Psoas muscle (tissue), 8 donors: ENCODE results near the gene ARID1A. TPM values are rescaled to one million over a fixed set of nuclear protein-coding genes. Genes with fewer than 3 reads are reported as not detected.
"Not testable (repeated sequence)": the region's sequence is repeated elsewhere in the genome, so short reads cannot be mapped to it uniquely, and the experiment has no call there.

Experiments
- ATAC-seq, 4 donors: fragments of 200-7000 bp; cut with Tn5 transposase; one replicate each; pipeline ENCODE4 v1.9.1; 2020; ENCODE audit warnings: moderate library complexity in 3 of 4, mild to moderate bottlenecking in 2 of 4
- DNase-seq, 2 donors: peaks; one replicate each; pipeline ENCODE4 v3.0.0-alpha.2; 2020
- H3K27ac ChIP-seq: fragments of 200-600 bp; one replicate; pipeline ENCODE4 v1.8.0; 2022
- H3K27me3 ChIP-seq, 3 donors: fragments of 200-600 bp in 1 of 3; one replicate each; pipeline versions ENCODE4 v1.6.1 to v1.8.0; 2013 to 2022; ENCODE audit warnings: low read length in 2 of 3, mild to moderate bottlenecking in 2 of 3, moderate library complexity in 1 of 3; ENCODE audit not compliant: insufficient read depth in 3 of 3
- H3K36me3 ChIP-seq, 2 donors: fragments of 200-600 bp in 1 of 2; one replicate each; pipeline versions ENCODE4 v1.6.1 to v1.8.0; 2013 to 2022; ENCODE audit warnings: low read depth in 1 of 2, mild to moderate bottlenecking in 1 of 2, moderate library complexity in 1 of 2; ENCODE audit not compliant: insufficient read depth in 1 of 2
- H3K4me1 ChIP-seq: fragments of 200-600 bp; one replicate; pipeline ENCODE4 v1.8.0; 2022
- H3K4me3 ChIP-seq: fragments of 200-600 bp; one replicate; pipeline ENCODE4 v1.8.0; 2022; ENCODE audit warnings: mild to moderate bottlenecking
- H3K9me3 ChIP-seq: fragments of 200-600 bp; one replicate; pipeline ENCODE4 v1.8.0; 2022
- CTCF ChIP-seq: fragments of 200-600 bp; IDR thresholded peaks from one replicate; pipeline ENCODE4 v1.8.0; 2022; ENCODE audit warnings: antibody characterized with exemption
- WGBS, 3 donors: extraction: QIAGEN DNeasy Blood & Tissue Kit; methylation state at CpG; one replicate each; pipeline versions ENCODE4 v1.1.6 to v1.1.7; 2013; 5-methylcytosine and 5-hydroxymethylcytosine counted together
- intact Hi-C, 2 donors: fragments of 100-400 bp; cut with DNase I; formaldehyde crosslinking; loops; one replicate each; pipeline versions ENCODE4 v1.11.0 to v1.14.2; 2022
- polyA plus RNA-seq, 3 donors: library from polyadenylated mRNA; stranded (reverse); fragments of 200-250 nt; gene quantifications; one replicate each; pipeline ENCODE4 v1.2.3, GENCODE V29; 2013
- total RNA-seq, 4 donors: library from RNA; stranded (reverse); fragmentation: NEBNext Ultra II Directional in 2 of 4; extraction: Animal tissue kit (Norgen Biotek cat#: 25700) in 2 of 4; gene quantifications; one replicate each; pipeline versions ENCODE4 v1.2.1 to v1.2.4, GENCODE V29; 2021 to 2023
- donor health status: healthy with polysubstance abuse.
- donor health status: DM: no; HTN: no; CAD: no; lungs with moderate emphysema.
- donor health status: Bipolar disorder and iron deficiency.
- donor health status: healthy.
- donor health status: DM: yes; HTN: yes; CAD: no.
- donor health status: DM: no; HTN: no; CAD: no.
- donor health status: DM: no; HTN: no; CAD: no.
- donor health status: DM: yes; HTN: yes; CAD: no.

ARID1A gene
- total and polyA plus RNA-seq, 7 donors = 8.8 to 44.4 (median 32.2) TPM

GRCh38 chr1:26724926-26725325, 29.1 kb downstream of the ARID1A start:
- H3K4me1 ChIP-seq = peaks cover 69% of the 10 kb centered on the region
- H3K27ac ChIP-seq = no peak overlapping the region
- no peaks in the 10 kb centered on the region for H3K27me3 ChIP-seq
- intact Hi-C loops = loop anchor here in 1 of 2 donors (2.0 kb wide), 1 partner anchor 22 kb away; no protein-coding TSS in a partner anchor
- DNase-seq = no peak
- no peak for ATAC-seq
- no peak for TF ChIP-seq CTCF
- peaks cover 0 to 6% of the 10 kb centered on the region in 2 donors for H3K36me3 ChIP-seq
- no peak overlapping the region for H3K4me3 ChIP-seq
- H3K9me3 ChIP-seq = no peaks in the 10 kb centered on the region
- 52 to 66% (median 63%) methylated on average over 1 of the region's 1 CpG for WGBS, 3 donors

GRCh38 chr1:26725904-26726303, 30.1 kb downstream of the ARID1A start:
- intact Hi-C loops = loop anchor here in 1 of 2 donors (2.0 kb wide), 1 partner anchor 23 kb away; no protein-coding TSS in a partner anchor
- not testable (repeated sequence) for DNase-seq, ATAC-seq, H3K4me3 ChIP-seq, H3K27ac ChIP-seq, H3K27me3 ChIP-seq, H3K9me3 ChIP-seq
- H3K4me1 ChIP-seq = peaks cover 75% of the 10 kb centered on the region
- peaks cover 0 to 16% of the 10 kb centered on the region in 2 donors for H3K36me3 ChIP-seq
- WGBS, 3 donors = 89 to 93% (median 91%) methylated on average over 14 of the region's 14 CpGs

GRCh38 chr1:26726784-26727183, 31.0 kb downstream of the ARID1A start:
- intact Hi-C loops = no loop called here
- Histone ChIP-seq H3K27me3 (no peaks in the 10 kb centered on the region), H3K36me3 (peaks cover 0 to 25% of the 10 kb centered on the region in 2 donors), H3K27ac (no peak overlapping the region), H3K4me1 (peaks cover 75% of the 10 kb centered on the region), H3K9me3 (no peaks in the 10 kb centered on the region), H3K4me3 (no peak overlapping the region)
- 95 to 97% (median 97%) methylated on average over 1 of the region's 1 CpG for WGBS, 3 donors
- ATAC-seq (no peak), DNase-seq (no peak)
- no peak for TF ChIP-seq CTCF

- ATAC-seq (no peak), DNase-seq (no peak)
- H3K4me3 ChIP-seq = no peak overlapping the region
- TF ChIP-seq CTCF = no peak
- peaks cover 69% of the 10 kb centered on the region for H3K4me1 ChIP-seq
- H3K36me3 ChIP-seq = peaks cover 0 to 32% of the 10 kb centered on the region in 2 donors
- H3K9me3 ChIP-seq = no peaks in the 10 kb centered on the region
- H3K27me3 ChIP-seq = no peaks in the 10 kb centered on the region
- intact Hi-C loops = no loop called here
- no peak overlapping the region for H3K27ac ChIP-seq
These were observed 31.7 kb downstream of the ARID1A start for GRCh38 chr1:26727476-26727875.

GRCh38 chr1:26728645-26729044, 32.8 kb downstream of the ARID1A start:
- Histone ChIP-seq H3K4me1 (peaks cover 64% of the 10 kb centered on the region), H3K27me3 (no peaks in the 10 kb centered on the region), H3K4me3 (no peak overlapping the region), H3K36me3 (peaks cover 5 to 43% of the 10 kb centered on the region in 2 donors), H3K27ac (no peak overlapping the region), H3K9me3 (no peaks in the 10 kb centered on the region)
- 94 to 98% (median 94%) methylated on average over 1 of the region's 1 CpG for WGBS, 3 donors
- no peak for DNase-seq
- TF ChIP-seq CTCF = no peak
- intact Hi-C loops = no loop called here
- no peak for ATAC-seq
